Erythroblast (primary cell): Measurements from ENCODE around the gene LOXL3.

Experiments used
- GATA1 ChIP-seq: IDR thresholded peaks from 2 replicates; pipeline ENCODE4 v1.6.1; 2011; ENCODE audit warnings: low read depth, mild to moderate bottlenecking, control low read depth, low read length, moderate library complexity
- POLR2A ChIP-seq: IDR thresholded peaks from 2 replicates; pipeline ENCODE4 v1.6.1; 2011; ENCODE audit warnings: mild to moderate bottlenecking, low read length

GRCh38 chr2:74585406-74586185, 31.9 kb upstream of the LOXL3 start:
- TF ChIP-seq POLR2A (no peak), GATA1 (no peak)
